CD4-positive, alpha-beta T cell treated with Interleukin-1 beta for 1 hour (primary cell): ENCODE data around the gene PPA2.
"Not testable (repeated sequence)": the region's sequence is repeated elsewhere in the genome, so short reads cannot be mapped to it uniquely, and the experiment has no call there.

ENCODE experiments used
- DNase-seq, 2 donors: peaks; one replicate each; pipeline ENCODE4 v3.0.0-alpha.2; 2020 to 2022

Gene PPA2

DNA sequence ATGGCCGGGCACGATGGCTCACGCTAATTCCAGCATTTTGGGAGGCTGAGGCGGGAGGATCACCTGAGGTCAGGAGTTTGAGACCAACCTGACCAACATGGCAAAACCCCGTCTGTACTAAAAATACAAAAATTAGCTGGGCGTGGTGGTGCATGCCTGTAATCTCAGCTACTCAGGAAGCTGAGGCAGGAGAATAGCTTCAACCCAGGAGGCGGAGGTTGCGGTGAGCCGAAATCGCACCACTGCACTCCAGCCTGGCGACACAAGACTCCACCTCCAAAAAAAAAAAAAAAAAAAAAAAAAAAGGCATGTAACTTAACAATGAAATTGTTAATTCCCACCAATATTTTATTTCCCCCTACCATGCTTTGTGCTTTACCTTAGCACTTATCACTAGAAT, 15.3 kb downstream of the PPA2 start:
- not testable (repeated sequence) for DNase-seq

DNA sequence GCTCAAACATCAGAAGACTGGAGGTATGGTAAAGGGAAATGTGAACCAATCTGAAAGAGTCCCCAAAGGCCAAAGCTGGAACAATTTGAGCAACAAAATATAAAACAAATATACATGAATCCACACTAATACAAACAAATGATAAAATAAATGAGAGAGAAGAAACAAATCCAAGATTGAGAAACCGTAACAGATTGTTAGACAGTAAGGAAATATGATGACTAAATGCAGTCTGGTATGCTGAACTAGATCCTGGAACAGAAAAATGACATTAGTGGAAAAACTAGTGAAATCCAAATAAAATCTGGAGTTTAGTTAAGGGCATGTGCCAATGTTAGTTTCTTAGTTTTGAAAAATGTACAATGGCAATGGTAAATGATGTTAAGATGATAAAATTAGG, 15.9 kb downstream of the PPA2 start:
- no peak for DNase-seq

GRCh38 chr4:105455998-105456397, 17.9 kb downstream of the PPA2 start:
- DNase-seq: no peak

GRCh38 chr4:105455182-105455581, 18.7 kb downstream of the PPA2 start:
- no peak for DNase-seq

DNA sequence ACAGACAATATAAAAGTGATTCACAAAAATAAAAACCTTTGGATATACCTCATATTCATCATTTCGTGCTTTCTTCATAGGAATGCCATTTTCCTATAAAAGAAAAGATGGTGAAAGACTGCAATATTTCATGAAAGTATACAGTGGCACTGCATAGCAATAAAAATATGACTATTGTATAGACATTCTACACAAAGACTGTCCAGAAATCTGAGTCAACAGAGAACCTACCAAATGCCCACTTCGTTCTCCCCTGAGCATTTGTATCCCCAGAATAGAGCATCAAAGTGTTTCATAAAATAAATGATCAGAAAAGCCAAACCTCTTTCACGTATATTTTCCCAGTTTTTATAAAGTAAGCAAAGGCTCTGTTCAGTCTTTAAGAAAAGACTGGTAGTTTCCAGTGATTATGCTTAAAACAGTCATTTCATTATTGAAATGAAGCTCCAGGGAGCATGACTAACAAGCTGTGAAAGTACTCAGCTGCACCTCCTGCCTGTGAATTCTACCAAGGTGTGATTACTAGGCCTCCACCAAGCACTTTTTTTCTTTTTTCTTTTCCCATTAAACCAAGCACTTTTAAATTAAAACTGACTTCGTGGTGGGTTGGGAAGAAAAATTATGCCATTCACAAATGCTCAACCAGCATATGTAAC, 20.2 kb downstream of the PPA2 start:
- DNase-seq: no peak

DNA sequence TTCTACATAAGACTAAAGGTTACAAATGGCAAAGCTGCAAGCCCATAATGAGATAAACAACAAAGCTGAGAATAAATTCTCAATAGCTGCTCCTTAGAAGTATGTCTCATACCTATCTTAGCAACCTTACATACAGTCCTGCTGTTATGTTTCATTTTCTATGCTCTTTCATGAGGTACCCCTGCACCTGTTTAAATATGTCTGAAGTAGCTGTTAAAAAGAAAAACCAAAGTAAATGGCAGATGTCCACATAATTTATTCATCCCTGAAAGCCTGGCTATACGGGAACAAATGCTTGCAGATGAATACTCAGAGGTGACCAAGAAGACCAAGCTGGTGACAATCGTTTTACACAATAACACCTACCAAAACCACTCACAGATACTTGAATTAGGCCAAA, 22.5 kb downstream of the PPA2 start:
- no peak for DNase-seq

- DNase-seq: no peak
Observed at GRCh38 chr4:105440890-105441289, 33.0 kb downstream of the PPA2 start.

GRCh38 chr4:105437637-105438036, 36.2 kb downstream of the PPA2 start:
- DNase-seq: no peak

DNA sequence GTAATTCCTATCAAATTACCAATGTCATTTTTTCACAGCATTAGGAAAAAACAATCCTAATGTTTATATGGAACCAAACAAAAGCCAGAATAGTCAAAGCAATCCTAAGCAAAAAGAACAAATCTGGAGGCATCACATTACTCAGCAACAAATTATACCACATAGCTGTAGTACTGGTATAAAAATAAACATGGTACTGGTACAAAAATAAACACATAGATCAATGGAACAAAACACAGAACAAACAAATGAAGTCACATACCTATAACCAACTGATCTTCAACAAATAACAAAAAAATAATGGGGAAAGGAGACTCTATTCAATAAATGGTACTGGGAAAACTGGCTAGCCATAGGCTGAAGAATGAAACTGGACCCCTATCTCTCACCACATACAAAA, 37.4 kb downstream of the PPA2 start:
- no peak for DNase-seq

GRCh38 chr4:105434940-105435339, 38.9 kb downstream of the PPA2 start:
- no peak for DNase-seq

DNA sequence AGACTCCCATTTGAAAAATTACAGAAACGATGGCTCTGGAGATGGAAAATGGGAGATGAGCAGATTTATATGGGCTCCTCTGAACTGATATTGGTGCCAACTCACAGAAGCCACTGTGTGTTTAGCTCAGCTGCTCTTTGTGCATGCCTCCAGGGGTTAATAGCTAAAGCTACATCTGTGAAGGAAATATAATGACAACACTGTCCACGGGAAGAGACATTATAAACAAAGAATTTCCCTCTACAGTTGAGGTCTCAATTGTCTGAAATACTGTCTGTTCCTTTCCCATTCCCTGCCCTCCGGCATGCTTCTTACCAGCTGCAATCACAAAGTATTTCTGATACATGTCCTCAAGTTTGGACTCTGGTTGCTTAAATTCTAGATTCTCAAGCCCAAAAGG, 40.4 kb downstream of the PPA2 start:
- DNase-seq: no peak

GRCh38 chr4:105432438-105432837, 41.4 kb downstream of the PPA2 start:
- DNase-seq: no peak

GRCh38 chr4:105430811-105431210, 43.1 kb downstream of the PPA2 start:
- no peak for DNase-seq

DNA sequence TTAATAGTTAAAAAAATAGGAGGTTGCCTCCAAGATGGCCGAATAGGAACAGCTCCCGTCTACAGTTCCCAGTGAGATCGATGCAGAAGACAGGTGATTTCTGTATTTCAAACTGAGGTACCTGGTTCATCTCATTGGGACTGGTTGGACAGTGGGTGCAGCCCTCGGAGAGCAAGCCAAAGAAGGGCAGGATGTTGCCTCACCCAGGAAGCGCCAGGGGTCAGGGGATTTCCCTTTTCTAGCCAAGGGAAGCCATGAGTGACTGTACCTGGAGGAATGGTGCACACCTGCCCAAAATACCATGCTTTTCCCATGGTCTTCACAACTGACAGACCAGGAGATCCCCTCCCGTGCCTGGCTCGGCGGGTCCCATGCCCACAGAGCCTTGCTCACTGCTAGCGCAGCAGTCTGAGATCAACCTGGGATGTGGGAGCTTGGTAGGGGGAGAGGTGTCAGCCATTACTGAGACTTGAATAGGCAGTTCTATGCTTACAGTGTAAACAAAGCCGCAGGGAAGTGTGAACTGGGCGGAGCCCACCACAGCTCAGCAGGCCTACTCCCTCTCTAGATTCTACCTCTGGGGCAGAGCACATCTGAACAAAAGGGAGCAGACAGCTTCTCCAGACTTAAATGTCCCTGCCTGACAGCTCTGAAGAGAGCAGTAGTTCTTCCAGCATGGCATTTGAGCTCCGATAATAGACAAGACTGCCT, 47.5 kb downstream of the PPA2 start:
- no peak for DNase-seq

- DNase-seq: no peak
Observed at GRCh38 chr4:105422207-105422920, 51.5 kb downstream of the PPA2 start.

DNA sequence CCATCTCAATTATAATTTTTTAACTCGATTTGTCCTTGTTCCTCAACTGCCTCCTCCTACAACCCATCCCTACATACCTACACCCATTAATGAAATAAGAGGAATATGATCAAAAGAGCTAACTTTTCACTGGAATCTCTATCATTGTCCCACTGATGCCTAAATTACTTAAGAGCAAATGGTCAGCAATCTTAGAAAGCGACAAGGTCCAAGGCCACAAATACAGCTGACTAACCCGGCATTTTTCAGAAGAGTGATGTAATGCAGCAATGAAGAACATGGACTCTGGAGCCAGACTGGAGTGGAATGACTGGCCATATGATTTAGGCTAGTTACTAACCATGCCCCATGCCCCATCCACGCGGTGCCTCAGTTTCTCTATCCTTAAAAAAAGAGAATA, 56.2 kb downstream of the PPA2 start:
- no peak for DNase-seq

DNA sequence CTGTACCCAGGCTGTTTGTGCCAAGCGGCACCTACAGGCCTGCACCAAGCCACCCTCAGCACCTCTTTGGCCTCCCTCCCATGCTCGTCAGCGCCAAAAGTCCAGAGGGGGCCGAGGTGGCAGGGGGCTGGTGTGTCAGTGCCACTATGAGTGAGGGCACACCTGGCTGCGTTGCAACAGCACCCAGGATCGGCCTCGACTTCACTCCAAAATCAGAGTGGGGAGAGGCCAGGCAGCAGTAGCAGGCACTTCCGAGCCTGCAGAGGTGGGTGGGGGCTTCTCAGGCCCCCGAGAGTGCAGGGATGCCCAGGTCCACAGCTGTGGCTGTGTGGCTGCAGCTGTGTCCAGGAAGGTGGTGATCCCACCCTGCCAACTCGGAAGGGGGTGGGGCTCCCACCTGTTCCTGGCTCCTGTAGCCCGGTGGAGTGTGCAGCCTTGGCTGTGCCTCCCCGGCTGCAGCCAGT, 58.5 kb downstream of the PPA2 start:
- DNase-seq: no peak

- no peak for DNase-seq
Observed at GRCh38 chr4:105414316-105414715, 59.5 kb downstream of the PPA2 start.

DNA sequence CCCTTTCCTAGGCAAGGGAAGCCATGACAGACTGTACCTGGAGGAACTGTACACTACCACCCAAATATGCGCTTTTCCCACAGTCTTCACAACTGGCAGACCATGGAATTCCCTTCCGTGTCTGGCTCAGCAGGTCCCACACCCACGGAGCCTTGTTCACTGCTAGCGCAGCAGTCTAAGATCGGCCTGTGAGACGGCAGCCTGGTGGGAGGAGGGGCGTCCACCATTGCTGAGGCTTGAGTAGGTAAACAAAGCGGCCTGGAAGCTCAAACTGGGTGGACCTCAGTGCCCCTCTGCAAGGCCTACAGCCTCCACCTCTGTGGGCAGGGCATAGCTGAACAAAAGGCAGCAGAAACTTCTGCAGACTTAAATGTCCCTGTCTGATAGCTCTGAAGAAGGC, 64.7 kb downstream of the PPA2 start:
- not testable (repeated sequence) for DNase-seq

GRCh38 chr4:105400901-105401677, 72.8 kb downstream of the PPA2 start:
- no peak for DNase-seq

DNA sequence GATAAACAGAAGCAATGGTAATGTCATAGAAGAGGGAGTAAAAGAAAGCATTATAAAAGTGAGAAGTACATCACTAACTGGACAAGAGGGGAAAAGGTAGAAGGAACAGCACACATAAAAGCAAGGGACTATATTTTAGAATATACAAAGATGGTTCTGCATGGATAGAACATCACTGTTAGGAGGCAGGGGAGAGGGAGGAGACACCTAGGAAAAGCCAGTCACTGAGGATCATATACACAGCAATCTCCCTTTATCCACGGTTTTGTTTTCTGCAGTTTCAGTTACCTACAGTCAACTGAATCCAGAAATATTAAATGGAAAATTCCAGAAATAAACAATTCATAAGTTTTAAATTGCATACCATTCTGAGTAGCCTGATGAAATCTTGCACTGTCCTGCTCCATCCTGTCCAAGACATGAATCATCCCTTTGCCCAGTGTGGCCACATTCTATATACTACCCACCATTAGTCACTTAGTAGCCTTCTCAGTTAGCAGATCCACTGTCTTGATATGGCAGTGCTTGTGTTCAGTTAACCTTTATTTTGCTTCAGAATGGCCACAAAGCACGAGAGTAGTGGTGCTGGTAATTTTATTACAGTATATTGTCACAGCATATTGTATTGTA, 74.2 kb downstream of the PPA2 start:
- DNase-seq: no peak

- DNase-seq: no peak
Observed at GRCh38 chr4:105392858-105393257, 81.0 kb downstream of the PPA2 start.

- DNase-seq: no peak
Observed at GRCh38 chr4:105389167-105389566, 84.7 kb downstream of the PPA2 start.
